H1 (cell line): ENCODE results near the gene ZNF584. TPM values are rescaled to one million over a fixed set of nuclear protein-coding genes. Genes with fewer than 3 reads are reported as not detected.

Experiments
- BCL11A ChIP-seq, 2 experiments: IDR thresholded peaks; one replicate each; pipeline ENCODE4 v1.6.1; 2011; ENCODE audit warnings: low read depth in 2 of 2, low read length in 2 of 2, mild to moderate bottlenecking in 2 of 2
- BRCA1 ChIP-seq: IDR thresholded peaks from 2 replicates; pipeline ENCODE4 v1.6.1; 2012; ENCODE audit warnings: low read depth, low read length, improper control_type of control experiment
- CHD7 ChIP-seq: fragments of 300-600 bp; sonication (generic); IDR thresholded peaks from 2 replicates; pipeline ENCODE4 v1.7.1; 2012; ENCODE audit warnings: low read length, moderate library complexity, mild to moderate bottlenecking, inconsistent platforms; ENCODE audit not compliant: insufficient replicate concordance
- CREB1 ChIP-seq: IDR thresholded peaks from 2 replicates; pipeline ENCODE4 v1.6.1; 2012; ENCODE audit warnings: inconsistent platforms
- EP300 ChIP-seq, 2 experiments: IDR thresholded peaks; 1 replicate in 1 of 2; 2 replicates in 1 of 2; pipeline ENCODE4 v1.6.1; 2011 to 2012; ENCODE audit warnings: low read depth in 2 of 2, low read length in 2 of 2, mild to moderate bottlenecking in 2 of 2, borderline replicate concordance in 1 of 2, inconsistent platforms in 1 of 2, moderate library complexity in 1 of 2
- JUND ChIP-seq: IDR thresholded peaks from 2 replicates; pipeline ENCODE4 v1.6.1; 2011; ENCODE audit warnings: mild to moderate bottlenecking, improper control_type of control experiment, low read length
- RBBP5 ChIP-seq: IDR thresholded peaks from 2 replicates; pipeline ENCODE4 v1.7.1; 2012; ENCODE audit warnings: low read depth, mild to moderate bottlenecking, inconsistent platforms, low read length, moderate library complexity, borderline replicate concordance
- RNF2 ChIP-seq: fragments of 200-900, 300-1000 bp; sonication (generic); IDR thresholded peaks from 2 replicates; pipeline ENCODE4 v1.7.1; 2016; ENCODE audit warnings: borderline replicate concordance, low read depth, mild to moderate bottlenecking, antibody characterized with exemption, low read length; ENCODE audit not compliant: poor library complexity, severe bottlenecking; ENCODE audit errors: missing control alignments
- SIX5 ChIP-seq: IDR thresholded peaks from 2 replicates; pipeline ENCODE4 v1.6.1; 2011; ENCODE audit warnings: mild to moderate bottlenecking, low read depth, low read length
- polyA plus RNA-seq, 7 experiments: library from polyadenylated mRNA; depleted of rRNA in 3 of 7; stranded (reverse) in 5 of 7; unstranded in 2 of 7; fragments of >200 nt in 5 of 7; fragments of 200-250 nt in 2 of 7; gene quantifications; 1 replicate in 5 of 7; 2 replicates in 1 of 7; 4 replicates in 1 of 7; pipeline versions ENCODE4 v1.2.1 to v1.2.3, GENCODE V29; 2011 to 2013; ENCODE audit warnings: missing spikeins in 2 of 7, mixed read lengths in 2 of 7
- total RNA-seq: library from RNA; stranded (reverse); fragmentation: NEBNext Ultra II Directional; extraction: Animal tissue kit (Norgen Biotek cat#: 25700); gene quantifications from 2 replicates; pipeline ENCODE4 v1.2.1, GENCODE V29; 2021

Gene ZNF584
- total and polyA plus RNA-seq, 2 of the 8 experiments (the other 6 are each of a cell fraction or from before 2014, with no cell fraction given) = 2.5 to 5.2 TPM

DNA sequence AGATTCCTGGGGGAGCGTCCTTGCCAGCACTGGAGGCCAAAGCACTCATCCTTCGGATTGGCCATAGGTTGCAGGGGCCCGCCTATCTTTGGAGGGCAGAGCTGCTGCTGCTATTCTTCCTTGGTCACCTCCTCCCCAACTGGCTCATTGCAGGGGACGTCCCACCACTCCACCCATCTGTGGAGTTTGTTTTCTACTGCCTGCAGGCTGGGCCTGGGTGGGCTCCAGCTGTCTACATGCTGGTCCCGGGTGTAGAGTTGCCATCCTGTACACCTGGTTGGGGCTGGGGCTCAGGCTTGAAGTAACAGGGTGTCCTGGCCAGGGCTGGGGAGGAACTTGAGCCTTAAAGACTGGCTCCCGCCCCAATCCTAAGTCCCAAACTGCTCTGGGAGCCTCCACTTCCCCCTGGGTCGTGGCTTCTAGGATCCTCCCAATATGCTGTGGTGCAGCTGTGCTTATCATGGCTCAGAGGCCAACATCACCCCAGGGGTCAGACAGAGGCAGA is 10.9 kb upstream of the ZNF584 start (continued):
- TF ChIP-seq CHD7 (no peak), EP300 (IDR thresholded peaks at IDR 0.05; ENCODE audit: borderline replicate concordance in 1 of 2, low read depth in 2 of 2, low read length in 2 of 2) (peak in 1 of 2 experiments; percentile 23; a peak in 1 of 3 replicates), BCL11A (IDR thresholded peaks at IDR 0.05; ENCODE audit: low read depth in 2 of 2, low read length in 2 of 2) (no peak), JUND (no peak), SIX5 (no peak), RBBP5 (no peak), CREB1 (no peak), RNF2 (no peak), BRCA1 (no peak)
- TF ChIP-seq, all 59 proteins: peak for 2
